Gastroesophageal sphincter (tissue), 3 donors: ENCODE data around the gene ZHX3.

Source experiments
- CTCF ChIP-seq, 4 experiments: fragments of 200-600 bp in 2 of 4; fragments of 450-650 bp in 2 of 4; sonication (generic) in 1 of 4; IDR thresholded peaks; one replicate each; pipeline ENCODE4 v1.5.1; 2017 to 2019; ENCODE audit warnings: antibody characterized with exemption in 4 of 4, mild to moderate bottlenecking in 2 of 4, moderate library complexity in 2 of 4
- EP300 ChIP-seq: sonication (generic); formaldehyde crosslinking; IDR thresholded peaks from one replicate; pipeline ENCODE4 v1.6.1; 2017; ENCODE audit warnings: antibody characterized with exemption, mild to moderate bottlenecking

- TF ChIP-seq CTCF (IDR thresholded peaks at IDR 0.05): no peak
- TF ChIP-seq EP300: no peak
Observed at GRCh38 chr20:41242807-41243206, 74.7 kb downstream of the ZHX3 start.
